Endothelial cell of umbilical vein (primary cell): Measurements from ENCODE around the gene RABEP2. TPM values are rescaled to one million over a fixed set of nuclear protein-coding genes. Genes with fewer than 3 reads are reported as not detected.

Experiments used
- BruUV-seq: library from RNA; stranded (reverse); fragments of 400-500 nt; replicated peaks from 2 replicates; lab custom pipeline; 2021; lab: Mats Ljungman, UMichigan
- CTCF ChIA-PET: fragments of 300-600, 350-600 bp; sonication (Branson Sonifier 250); formaldehyde crosslinking; loops from one replicate; lab custom pipeline; 2021; ENCODE audit warnings: antibody characterized with exemption, inconsistent platforms; lab: Charles Lee
- POLR2A ChIA-PET: fragments of 300-600, 350-600 bp; sonication (Branson Sonifier 250); formaldehyde crosslinking; loops from one replicate; lab custom pipeline; 2021; ENCODE audit warnings: antibody characterized with exemption, inconsistent platforms; lab: Charles Lee
- DNase-seq: peaks from one replicate; pipeline ENCODE4 v3.0.0-alpha.2; 2011; ENCODE audit warnings: low read depth, low spot score
- FAIRE-seq: peaks from 2 replicates; lab custom pipeline; 2011; peaks lifted over from hg19 to GRCh38; lab: Jason Lieb, UNC
- H2AFZ ChIP-seq: 2 replicates; pipeline ENCODE4 v1.6.0; 2012; ENCODE audit warnings: low read depth, low read length, control low read depth, inconsistent platforms
- H3K27ac ChIP-seq: 2 replicates; pipeline ENCODE4 v1.5.1; 2011; ENCODE audit warnings: low read depth, mild to moderate bottlenecking, control low read depth, low read length, moderate library complexity; ENCODE audit not compliant: insufficient read depth
- H3K27me3 ChIP-seq, 2 experiments: 2 replicates each; pipeline versions ENCODE4 v1.6.0 to v1.6.1; 2011; ENCODE audit warnings: low read length in 2 of 2, mixed read lengths in 1 of 2; ENCODE audit not compliant: control insufficient read depth in 2 of 2, insufficient read depth in 2 of 2
- H3K36me3 ChIP-seq, 2 experiments: 2 replicates in 1 of 2; 3 replicates in 1 of 2; pipeline ENCODE4 v1.5.1; 2011; ENCODE audit warnings: low read length in 2 of 2, mild to moderate bottlenecking in 1 of 2, moderate library complexity in 1 of 2; ENCODE audit not compliant: control insufficient read depth in 2 of 2, insufficient read depth in 2 of 2; ENCODE audit errors: extremely low read depth in 1 of 2
- H3K4me1 ChIP-seq: 3 replicates; pipeline ENCODE4 v1.5.1; 2011; ENCODE audit warnings: mild to moderate bottlenecking, low read length; ENCODE audit not compliant: control insufficient read depth, insufficient read depth; ENCODE audit errors: extremely low read depth
- H3K4me2 ChIP-seq: 2 replicates; pipeline ENCODE4 v1.6.1; 2011; ENCODE audit warnings: low read length, control low read depth, mixed read lengths; ENCODE audit not compliant: insufficient read depth
- H3K4me3 ChIP-seq, 3 experiments: fragments of 200-600 bp in 1 of 3; sonication (generic), shearing (Covaris generic) in 1 of 3; replicated peaks in 1 of 3; 2 replicates each; pipeline ENCODE4 v1.5.1; 2011 to 2016; ENCODE audit warnings: control low read depth in 3 of 3, low read length in 3 of 3, mild to moderate bottlenecking in 2 of 3, inconsistent platforms in 1 of 3, low read depth in 1 of 3, moderate library complexity in 1 of 3; ENCODE audit not compliant: insufficient read depth in 1 of 3
- H3K79me2 ChIP-seq: 2 replicates; pipeline ENCODE4 v1.6.0; 2012; ENCODE audit warnings: low read length, inconsistent platforms; ENCODE audit not compliant: control insufficient read depth, insufficient read depth
- H3K9ac ChIP-seq: replicated peaks from 2 replicates; pipeline ENCODE3; 2011; ENCODE audit warnings: low read length, control low read depth; ENCODE audit not compliant: insufficient read depth; ENCODE audit errors: extremely low read depth
- H3K9me1 ChIP-seq: replicated peaks from 3 replicates; pipeline ENCODE4 v1.6.0; 2011; ENCODE audit warnings: mild to moderate bottlenecking, low read length; ENCODE audit not compliant: control insufficient read depth, insufficient read depth; ENCODE audit errors: extremely low read depth
- H3K9me3 ChIP-seq: replicated peaks from 2 replicates; pipeline ENCODE4 v1.5.1; 2012; ENCODE audit warnings: low read length, inconsistent platforms; ENCODE audit not compliant: control insufficient read depth, insufficient read depth
- H4K20me1 ChIP-seq: replicated peaks from 2 replicates; pipeline ENCODE3; 2011; ENCODE audit warnings: mild to moderate bottlenecking, low read length; ENCODE audit not compliant: control insufficient read depth, insufficient read depth; ENCODE audit errors: extremely low read depth
- CTCF ChIP-seq, 2 donors: IDR thresholded peaks; 1 replicate in 1 of 2; 2 replicates in 1 of 2; pipeline ENCODE4 v1.5.1; 2011; ENCODE audit warnings: low read length in 2 of 2, mild to moderate bottlenecking in 2 of 2, moderate library complexity in 2 of 2, control low read depth in 1 of 2, inconsistent platforms in 1 of 2, low read depth in 1 of 2; ENCODE audit not compliant: insufficient read depth in 1 of 2; ENCODE audit errors: extremely low read depth in 1 of 2
- EZH2 ChIP-seq: IDR thresholded peaks from 2 replicates; pipeline ENCODE4 v1.6.1; 2012; ENCODE audit warnings: borderline replicate concordance, low read depth, mild to moderate bottlenecking, moderate library complexity, low read length, inconsistent platforms; ENCODE audit not compliant: severe bottlenecking
- FOS ChIP-seq: IDR thresholded peaks from 2 replicates; pipeline ENCODE4 v1.6.1; 2011; ENCODE audit warnings: mild to moderate bottlenecking, low read length, moderate library complexity, borderline replicate concordance; ENCODE audit not compliant: insufficient read depth
- GATA2 ChIP-seq: IDR thresholded peaks from 2 replicates; pipeline ENCODE4 v1.7.0; 2011; ENCODE audit warnings: low read depth, mild to moderate bottlenecking, moderate library complexity, mixed read lengths, low read length; ENCODE audit not compliant: insufficient read length, insufficient read depth
- JUN ChIP-seq: IDR thresholded peaks from 2 replicates; pipeline ENCODE4 v1.6.1; 2011; ENCODE audit warnings: borderline replicate concordance, low read depth; ENCODE audit not compliant: insufficient read length, insufficient read depth
- MAX ChIP-seq: IDR thresholded peaks from 2 replicates; pipeline ENCODE4 v1.6.1; 2011; ENCODE audit not compliant: insufficient read depth, insufficient read length
- MYC ChIP-seq: IDR thresholded peaks from one replicate; pipeline ENCODE4 v1.6.1; 2011; ENCODE audit warnings: mild to moderate bottlenecking, low read depth, low read length
- POLR2A ChIP-seq: IDR thresholded peaks from 2 replicates; pipeline ENCODE4 v1.6.1; 2012; ENCODE audit warnings: low read depth, mild to moderate bottlenecking, control low read depth, low read length
- POLR2AphosphoS5 ChIP-seq: IDR thresholded peaks from 2 replicates; pipeline ENCODE4 v1.6.1; 2012; ENCODE audit warnings: low read depth, mild to moderate bottlenecking, control low read depth, low read length, moderate library complexity; ENCODE audit not compliant: insufficient read depth
- dilution Hi-C: fragments of 300-500 bp; cut with MboI; formaldehyde crosslinking; loops from one replicate; pipeline ENCODE4 v1.15.0; 2019; ENCODE audit warnings: low sequenced_read_pairs; ENCODE audit not compliant: extremely low pct_ligation_motif_present
- intact Hi-C: fragments of 100-400 bp; cut with micrococcal nuclease; formaldehyde crosslinking; loops from one replicate; pipeline ENCODE4 v1.10.0; 2022
- polyA plus RNA-seq, 4 experiments: library from polyadenylated mRNA; depleted of rRNA in 3 of 4; stranded (reverse) in 3 of 4; unstranded in 1 of 4; fragments of >200 nt; gene quantifications; 2 replicates each; pipeline versions ENCODE4 v1.2.1 to v1.2.3, GENCODE V29; 2011 to 2012; ENCODE audit warnings: missing spikeins in 1 of 4
- total RNA-seq: library from RNA; stranded (reverse); gene quantifications from 2 replicates; pipeline ENCODE4 v1.2.3, GENCODE V29; 2021

Gene RABEP2
- total and polyA plus RNA-seq, 2 donors (not counting 3 experiments of a cell fraction or from before 2014, with no cell fraction given): 25.9 to 37.4 TPM

- no peak for FAIRE-seq
- TF ChIP-seq EZH2 (no peak), CTCF (IDR thresholded peaks at IDR 0.05; ENCODE audit: extremely low read depth in 1 of 2, insufficient read depth in 1 of 2, low read depth in 1 of 2, low read length in 2 of 2) (no peak), JUN (no peak), POLR2A (no peak), POLR2AphosphoS5 (no peak), GATA2 (no peak), FOS (no peak), MAX (no peak), MYC (no peak)
- ChIA-PET POLR2A (interaction anchor here (1.0 kb wide), 1 partner anchor 11 kb away, joined by 3 read pairs; the partner anchor contains the start of gene SH2B1), CTCF (interaction anchor here (0.9 to 5.3 kb wide), 3 partner anchors 9 to 69 kb away, joined by 4 to 55 read pairs (median 8); partner anchors contain the start of genes SH2B1 and TUFM)
- peaks cover 10 to 33% of the 10 kb centered on the region in 2 experiments for H3K36me3 ChIP-seq
- H3K27ac ChIP-seq: no peak overlapping the region
- H4K20me1 ChIP-seq: no peaks in the 10 kb centered on the region
- H3K4me2 ChIP-seq: no peak overlapping the region
- H3K27me3 ChIP-seq: no peaks in the 10 kb centered on the region
- no peaks in the 10 kb centered on the region for H3K79me2 ChIP-seq
- BruUV-seq: no TSS peak
- H3K9me1 ChIP-seq: no peaks in the 10 kb centered on the region
- H3K9ac ChIP-seq: no peak overlapping the region
- no peak for DNase-seq
- dilution Hi-C loops (no loop called here), intact Hi-C loops (no loop called here)
- no peaks in the 10 kb centered on the region for H3K9me3 ChIP-seq
- H3K4me1 ChIP-seq: peaks cover 3% of the 10 kb centered on the region
- H3K4me3 ChIP-seq: no peak overlapping the region
- H2AFZ ChIP-seq: no peak overlapping the region
These were observed 50.6 kb downstream of the RABEP2 start for GRCh38 chr16:28874406-28874805.
